K562 (cell line): ENCODE data around the gene PLCB1. TPM values are rescaled to one million over a fixed set of nuclear protein-coding genes. Genes with fewer than 3 reads are reported as not detected.

Experiments used
- ATAC-seq: fragments of 200-7000 bp; cut with Tn5 transposase; 3 replicates; pipeline ENCODE4 v1.9.1; 2020; ENCODE audit warnings: moderate library complexity
- BruUV-seq: library from RNA; stranded (reverse); fragments of 400-500 nt; replicated peaks from 2 replicates; lab custom pipeline; 2021; lab: Mats Ljungman, UMichigan
- CTCF ChIA-PET: fragments of 300-600 bp; formaldehyde crosslinking; extraction: SDS; loops from one replicate; lab custom pipeline; 2021; ENCODE audit warnings: low intra/inter-chr PET ratio; lab: Yijun Ruan, JAX
- POLR2A ChIA-PET: fragments of 300-600, 350-650 bp; sonication (Branson Sonifier 250); formaldehyde crosslinking; extraction: SDS; loops from one replicate; lab custom pipeline; 2021; ENCODE audit warnings: antibody characterized with exemption, inconsistent platforms; lab: Yijun Ruan, JAX
- DNase-seq, 4 experiments: peaks; one replicate each; pipeline versions ENCODE4 v3.0.0 to v3.0.0-alpha.2; 2011 to 2018; ENCODE audit warnings: low spot score in 3 of 4, mixed read lengths in 3 of 4; ENCODE audit errors: extremely low read depth in 1 of 4
- FAIRE-seq: peaks from 2 replicates; lab custom pipeline; 2011; peaks lifted over from hg19 to GRCh38; lab: Jason Lieb, UNC
- H2AFZ ChIP-seq: 2 replicates; pipeline ENCODE4 v1.6.0; 2011; ENCODE audit warnings: low read depth, low read length, control low read depth, inconsistent platforms
- H3K27ac ChIP-seq: fragments of 200-600 bp; 3 replicates; pipeline ENCODE4 v1.8.0; 2011; ENCODE audit warnings: low read depth, mild to moderate bottlenecking, control low read depth, inconsistent platforms, low read length, moderate library complexity, mixed read lengths; ENCODE audit errors: extremely low read depth
- H3K27me3 ChIP-seq, 2 experiments: fragments of 300-600 bp in 1 of 2; 2 replicates in 1 of 2; 3 replicates in 1 of 2; pipeline versions ENCODE4 v1.6.0 to v1.8.0; 2011; ENCODE audit warnings: inconsistent platforms in 2 of 2, low read length in 2 of 2, mild to moderate bottlenecking in 1 of 2, mixed read lengths in 1 of 2, moderate library complexity in 1 of 2; ENCODE audit not compliant: control insufficient read depth in 2 of 2, insufficient read depth in 2 of 2
- H3K36me3 ChIP-seq: fragments of 300-600 bp; 3 replicates; pipeline ENCODE4 v1.8.0; 2011; ENCODE audit warnings: mild to moderate bottlenecking, low read length, inconsistent platforms; ENCODE audit not compliant: control insufficient read depth, insufficient read depth
- H3K4me1 ChIP-seq, 2 experiments: fragments of 200-600 bp in 1 of 2; replicated peaks in 1 of 2; 2 replicates in 1 of 2; 3 replicates in 1 of 2; pipeline versions ENCODE4 v1.5.1 to v1.8.0; 2011; ENCODE audit warnings: inconsistent platforms in 2 of 2, low read length in 2 of 2, mild to moderate bottlenecking in 1 of 2, mixed read lengths in 1 of 2, moderate library complexity in 1 of 2; ENCODE audit not compliant: control insufficient read depth in 2 of 2, insufficient read depth in 2 of 2
- H3K4me2 ChIP-seq: 2 replicates; pipeline ENCODE4 v1.6.1; 2011; ENCODE audit warnings: low read length, control low read depth, inconsistent platforms, mixed read lengths; ENCODE audit not compliant: insufficient read depth
- H3K4me3 ChIP-seq: fragments of 200-600 bp; sonication (generic), shearing (Covaris generic); 2 replicates; pipeline ENCODE4 v1.5.1; 2016; ENCODE audit warnings: control low read depth, inconsistent platforms
- H3K79me2 ChIP-seq: fragments of 200-600 bp; 3 replicates; pipeline ENCODE4 v1.8.0; 2011; ENCODE audit warnings: low read length, inconsistent platforms; ENCODE audit not compliant: control insufficient read depth, insufficient read depth
- H3K9ac ChIP-seq, 2 experiments: 2 replicates each; pipeline versions ENCODE4 v1.6.0 to v1.6.1; 2011; ENCODE audit warnings: low read depth in 2 of 2, low read length in 2 of 2, control low read depth in 1 of 2, inconsistent platforms in 1 of 2, mild to moderate bottlenecking in 1 of 2, mixed read lengths in 1 of 2; ENCODE audit not compliant: insufficient read depth in 1 of 2
- H3K9me1 ChIP-seq: one replicate; pipeline ENCODE4 v1.6.0; 2011; ENCODE audit warnings: inconsistent platforms, mild to moderate bottlenecking, low read length, moderate library complexity; ENCODE audit not compliant: control insufficient read depth, insufficient read depth
- H3K9me3 ChIP-seq: replicated peaks from 2 replicates; pipeline ENCODE4 v1.5.1; 2011; ENCODE audit warnings: low read depth, low read length, inconsistent platforms; ENCODE audit not compliant: control insufficient read depth, insufficient read depth
- H4K20me1 ChIP-seq: replicated peaks from 2 replicates; pipeline ENCODE4 v1.6.1; 2011; ENCODE audit warnings: low read length, inconsistent platforms, mixed read lengths; ENCODE audit not compliant: control insufficient read depth, insufficient read depth
- BDP1 ChIP-seq: IDR thresholded peaks from 3 replicates; pipeline ENCODE4 v1.6.1; 2011; ENCODE audit not compliant: insufficient read length, insufficient read depth
- ETV5 ChIP-seq: sonication (generic); formaldehyde crosslinking; IDR thresholded peaks from 2 replicates; pipeline ENCODE4 v1.4.0; 2020; ENCODE audit warnings: low read depth, mild to moderate bottlenecking, missing genetic modification reagents
- FIP1L1 ChIP-seq: fragments of 200-400 bp; formaldehyde crosslinking; IDR thresholded peaks from 2 replicates; pipeline ENCODE4 v1.6.1; 2018; ENCODE audit warnings: mild to moderate bottlenecking, low read depth, low read length; ENCODE audit not compliant: poor library complexity, severe bottlenecking
- HBP1 ChIP-seq: fragments of 450-650 bp; formaldehyde crosslinking; IDR thresholded peaks from 2 replicates; pipeline ENCODE4 v1.4.0; 2022; ENCODE audit warnings: missing genetic modification characterization
- MTF1 ChIP-seq: fragments of 250-450 bp; sonication (Bioruptor Pico); IDR thresholded peaks from 2 replicates; pipeline ENCODE4 v1.9.0; 2021; ENCODE audit warnings: moderate library complexity, mild to moderate bottlenecking, inconsistent platforms, borderline replicate concordance
- NFIC ChIP-seq: fragments of 450-650 bp; IDR thresholded peaks from 2 replicates; pipeline ENCODE4 v1.6.1; 2017; ENCODE audit warnings: mild to moderate bottlenecking, inconsistent platforms
- RFX5 ChIP-seq: IDR thresholded peaks from 2 replicates; pipeline ENCODE4 v1.6.1; 2011; ENCODE audit warnings: low read depth, mild to moderate bottlenecking, improper control_type of control experiment, low read length
- TRIM25 ChIP-seq: fragments of 450-650 bp; IDR thresholded peaks from 2 replicates; pipeline ENCODE4 v1.7.0; 2016; ENCODE audit warnings: borderline replicate concordance
- ZNF277 ChIP-seq: fragments of 250-450 bp; sonication (Bioruptor Pico); IDR thresholded peaks from 2 replicates; pipeline ENCODE4 v1.8.0; 2022; ENCODE audit warnings: inconsistent platforms, mild to moderate bottlenecking, moderate library complexity, borderline replicate concordance
- ZNF395 ChIP-seq: fragments of 200-800 bp; sonication (Bioruptor generic); IDR thresholded peaks from 2 replicates; pipeline ENCODE4 v1.6.1; 2017; ENCODE audit warnings: missing genetic modification characterization, missing compliant biosample characterization
- ZNF408 ChIP-seq: fragments of 250-450 bp; sonication (Bioruptor Pico); IDR thresholded peaks from 2 replicates; pipeline ENCODE4 v1.4.0; 2020; ENCODE audit warnings: low read depth, mild to moderate bottlenecking, moderate library complexity
- WGBS: fragments of 100-300 bp; shearing (Covaris generic); methylation state at CpG from one replicate; pipeline ENCODE4 v1.1.6; 2016; ENCODE audit warnings: low coverage, mixed read lengths; ENCODE audit not compliant: insufficient coverage; ENCODE audit errors: missing lambda C conversion rate; 5-methylcytosine and 5-hydroxymethylcytosine counted together
- in situ Hi-C: fragments of 300-500 bp; cut with MboI; formaldehyde crosslinking; loops from 4 replicates; pipeline ENCODE4 v1.15.0; 2018; ENCODE audit warnings: inconsistent platforms, mixed read lengths
- intact Hi-C: fragments of 100-400 bp; cut with micrococcal nuclease; formaldehyde crosslinking; loops from 2 replicates; pipeline ENCODE4 v1.14.2; 2022
- polyA plus RNA-seq, 8 experiments: library from polyadenylated mRNA; depleted of rRNA in 4 of 8; stranded (reverse) in 5 of 8; unstranded in 3 of 8; fragments of >200 nt; fragmentation: Nextera tagmentation in 2 of 8; fragmentation: Illumina TruSeq in 1 of 8; extraction: Ambion mirVana in 2 of 8; extraction: Trizol in 1 of 8; gene quantifications; 2 replicates each; pipeline versions ENCODE4 v1.2.1 to v1.2.3, GENCODE V29; 2011 to 2014; ENCODE audit warnings: inconsistent platforms in 1 of 8, missing spikeins in 1 of 8
- total RNA-seq, 7 experiments: library from RNA; depleted of rRNA in 6 of 7; stranded (reverse); fragments of >200 nt in 6 of 7; fragmentation: Illumina TruSeq in 2 of 7; extraction: Trizol in 2 of 7; gene quantifications; 2 replicates each; pipeline versions ENCODE4 v1.2.1 to v1.2.3, GENCODE V29; 2011 to 2021; ENCODE audit warnings: low replicate concordance in 1 of 7

PLCB1 gene
- total and polyA plus RNA-seq, 9 of the 15 experiments (the other 6 are each of a cell fraction or from before 2014, with no cell fraction given), result 0.34 to 3.1 (median 1.3) TPM

- Histone ChIP-seq H2AFZ (no peak overlapping the region), H3K27ac (no peak overlapping the region), H3K36me3 (no peaks in the 10 kb centered on the region), H3K79me2 (no peaks in the 10 kb centered on the region), H3K9me1 (no peaks in the 10 kb centered on the region), H3K4me2 (no peak overlapping the region), H3K27me3 (no peaks in the 10 kb centered on the region), H3K9me3 (no peaks in the 10 kb centered on the region), H3K4me3 (no peak overlapping the region), H3K4me1 (no peaks in the 10 kb centered on the region), H3K9ac (no peak overlapping the region), H4K20me1 (no peaks in the 10 kb centered on the region)
- no peak for FAIRE-seq
- CTCF ChIA-PET, result no interaction called here
- WGBS, result 0% methylated on average over 1 of the region's 1 CpG
- intact Hi-C loops (no loop called here), in situ Hi-C loops (no loop called here)
- TF ChIP-seq TRIM25 (no peak), ETV5 (CRISPR knock-in tag) (no peak), ZNF408 (CRISPR knock-in tag) (no peak), ZNF395 (CRISPR knock-in tag) (no peak), HBP1 (CRISPR knock-in tag) (no peak), FIP1L1 (no peak), RFX5 (no peak), NFIC (no peak), MTF1 (CRISPR knock-in tag) (no peak), ZNF277 (CRISPR knock-in tag) (no peak), BDP1 (no peak)
- no TSS peak for BruUV-seq
- ATAC-seq, result no peak
- POLR2A ChIA-PET, result no interaction called here
- no peak for DNase-seq
These were observed 71.3 kb downstream of the PLCB1 start for GRCh38 chr20:8203366-8203765.
